CD4-positive, alpha-beta T cell treated with Interleukin-6 at 100 ng/mL for 8 hours (primary cell): ENCODE measurements around the gene TEAD1.

ENCODE experiments used
- DNase-seq: peaks from one replicate; pipeline ENCODE4 v3.0.0-alpha.2; 2020; ENCODE audit warnings: mixed read lengths, low spot score

Gene TEAD1

GRCh38 chr11:12686246-12687060 is 12.2 kb downstream of the TEAD1 start:
- DNase-seq: no peak

GRCh38 chr11:12687216-12687623 is 13.0 kb downstream of the TEAD1 start:
- DNase-seq: no peak

GRCh38 chr11:12687740-12688139 is 13.5 kb downstream of the TEAD1 start:
- DNase-seq: no peak

- no peak for DNase-seq
Measured at GRCh38 chr11:12689029-12689755, 15.0 kb downstream of the TEAD1 start.

GRCh38 chr11:12690663-12691062 is 16.4 kb downstream of the TEAD1 start:
- DNase-seq: no peak

GRCh38 chr11:12691473-12691872 is 17.3 kb downstream of the TEAD1 start:
- DNase-seq: no peak

GRCh38 chr11:12692229-12693075 is 18.2 kb downstream of the TEAD1 start:
- no peak for DNase-seq

- DNase-seq: no peak
Measured at GRCh38 chr11:12693094-12693478, 18.9 kb downstream of the TEAD1 start.

GRCh38 chr11:12693479-12694182 is 19.4 kb downstream of the TEAD1 start:
- DNase-seq: no peak

GRCh38 chr11:12694183-12694531 is 19.9 kb downstream of the TEAD1 start:
- DNase-seq: no peak

- DNase-seq: no peak
Measured at GRCh38 chr11:12695221-12695794, 21.1 kb downstream of the TEAD1 start.

- no peak for DNase-seq
Measured at GRCh38 chr11:12695873-12696272, 21.7 kb downstream of the TEAD1 start.

GRCh38 chr11:12696911-12697581 is 22.8 kb downstream of the TEAD1 start:
- DNase-seq: no peak

- no peak for DNase-seq
Measured at GRCh38 chr11:12698048-12698447, 23.8 kb downstream of the TEAD1 start.

- no peak for DNase-seq
Measured at GRCh38 chr11:12701811-12702592, 27.8 kb downstream of the TEAD1 start.

- DNase-seq: no peak
Measured at GRCh38 chr11:12702999-12703453, 28.8 kb downstream of the TEAD1 start.

- DNase-seq: no peak
Measured at GRCh38 chr11:12704049-12704448, 29.8 kb downstream of the TEAD1 start.

- DNase-seq: no peak
Measured at GRCh38 chr11:12705874-12706273, 31.7 kb downstream of the TEAD1 start.

- no peak for DNase-seq
Measured at GRCh38 chr11:12706545-12707499, 32.6 kb downstream of the TEAD1 start.
